Stimulated activated effector memory CD8-positive, alpha-beta T cell treated with anti-CD3 and anti-CD28 coated beads, Interleukin-12 subunit alpha, Interleukin-12 subunit beta, amount 100 ng/mL, for 72 hours (primary cell): Measurements from ENCODE around the gene CASP10.

Experiments
- ATAC-seq: fragments of 150-1000 bp; cut with Tn5 transposase; 2 replicates; pipeline ENCODE4 v1.10.0; 2021
- DNase-seq, 2 donors: peaks; one replicate each; pipeline ENCODE4 v3.0.0; 2021 to 2022; ENCODE audit warnings: low spot score in 2 of 2
- H3K27ac Mint-ChIP-seq: one replicate; pipeline ENCODE4 v1.8.0; 2022; ENCODE audit warnings: mild to moderate bottlenecking, mixed read lengths
- H3K36me3 Mint-ChIP-seq: one replicate; pipeline ENCODE4 v1.8.0; 2022; ENCODE audit warnings: mild to moderate bottlenecking, mixed read lengths
- H3K4me1 Mint-ChIP-seq: one replicate; pipeline ENCODE4 v1.8.0; 2022; ENCODE audit warnings: mixed read lengths
- H3K4me3 Mint-ChIP-seq: one replicate; pipeline ENCODE4 v1.8.0; 2022; ENCODE audit warnings: mild to moderate bottlenecking, mixed read lengths
- H3K9me3 Mint-ChIP-seq: one replicate; pipeline ENCODE4 v1.8.0; 2022; ENCODE audit warnings: mixed read lengths

The CASP10 gene

GRCh38 chr2:201201371-201201770, 18.4 kb downstream of the CASP10 start:
- Mint-ChIP-seq H3K4me1 (no peaks in the 10 kb centered on the region), H3K36me3 (peaks cover 58% of the 10 kb centered on the region), H3K9me3 (no peaks in the 10 kb centered on the region), H3K4me3 (no peak overlapping the region), H3K27ac (no peak overlapping the region)
- no peak for DNase-seq
- ATAC-seq, result no peak

GRCh38 chr2:201203916-201204654, 21.1 kb downstream of the CASP10 start:
- Mint-ChIP-seq H3K9me3 (no peaks in the 10 kb centered on the region), H3K36me3 (peaks cover 49% of the 10 kb centered on the region), H3K27ac (no peak overlapping the region), H3K4me3 (no peak overlapping the region), H3K4me1 (no peaks in the 10 kb centered on the region)
- DNase-seq, result no peak
- no peak for ATAC-seq

DNA sequence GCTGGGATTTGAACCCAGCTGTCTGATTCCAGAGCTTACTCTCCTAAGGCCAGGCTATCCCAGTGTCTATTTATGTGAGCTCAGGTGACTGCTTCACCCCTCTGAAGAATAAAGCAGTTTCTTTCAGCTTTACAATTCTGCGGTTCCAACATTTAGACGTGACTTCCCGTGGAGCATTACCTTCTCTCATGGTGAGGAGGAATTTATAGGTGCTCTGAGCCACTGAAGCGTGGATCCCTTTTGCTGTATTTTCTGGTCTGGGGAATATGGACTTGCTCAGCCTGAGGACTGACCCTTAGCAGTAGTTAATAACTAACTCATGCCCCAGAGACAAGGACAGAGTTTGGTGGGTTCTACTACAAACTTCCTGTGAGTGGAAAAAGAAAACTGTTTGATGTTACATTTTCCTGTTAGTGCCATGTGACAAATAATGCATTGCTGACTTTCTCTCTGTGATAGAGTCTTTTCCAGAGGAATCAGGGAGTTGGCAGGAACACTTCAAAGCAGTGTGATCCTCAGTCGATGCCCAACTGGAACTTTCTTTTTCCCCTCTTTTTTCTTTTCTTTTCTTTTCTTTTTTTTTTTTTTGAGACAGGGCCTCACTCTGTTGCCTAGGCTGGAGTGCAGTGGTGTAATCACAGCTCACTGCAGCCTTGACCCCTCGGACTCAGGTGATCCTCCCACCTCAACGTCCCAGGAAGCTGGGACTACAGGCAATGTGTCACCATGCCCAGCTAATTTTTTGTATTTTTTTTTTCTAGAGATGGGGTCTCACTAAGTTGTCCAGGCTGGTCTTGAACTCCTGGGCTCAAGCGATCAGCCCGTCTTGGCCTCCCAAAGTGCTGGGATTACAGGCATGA, 21.9 kb downstream of the CASP10 start:
- no peak for ATAC-seq
- H3K27ac Mint-ChIP-seq, result no peak overlapping the region

GRCh38 chr2:201205515-201205849, 22.5 kb downstream of the CASP10 start:
- Mint-ChIP-seq H3K36me3 (peaks cover 47% of the 10 kb centered on the region), H3K4me3 (no peak overlapping the region), H3K4me1 (no peaks in the 10 kb centered on the region), H3K27ac (no peak overlapping the region), H3K9me3 (no peaks in the 10 kb centered on the region)
- no peak for ATAC-seq
- no peak for DNase-seq

More for the DNA sequence above, 21.9 kb downstream of the CASP10 start:
- no peak for DNase-seq
- Mint-ChIP-seq H3K4me1 (no peaks in the 10 kb centered on the region), H3K9me3 (no peaks in the 10 kb centered on the region), H3K36me3 (peaks cover 48% of the 10 kb centered on the region), H3K4me3 (no peak overlapping the region)

GRCh38 chr2:201208563-201209252, 25.8 kb downstream of the CASP10 start:
- DNase-seq (no peak), ATAC-seq (no peak)
- Mint-ChIP-seq H3K9me3 (no peaks in the 10 kb centered on the region), H3K36me3 (peaks cover 31% of the 10 kb centered on the region), H3K4me3 (no peak overlapping the region), H3K27ac (no peak overlapping the region), H3K4me1 (peaks cover 7% of the 10 kb centered on the region)

DNA sequence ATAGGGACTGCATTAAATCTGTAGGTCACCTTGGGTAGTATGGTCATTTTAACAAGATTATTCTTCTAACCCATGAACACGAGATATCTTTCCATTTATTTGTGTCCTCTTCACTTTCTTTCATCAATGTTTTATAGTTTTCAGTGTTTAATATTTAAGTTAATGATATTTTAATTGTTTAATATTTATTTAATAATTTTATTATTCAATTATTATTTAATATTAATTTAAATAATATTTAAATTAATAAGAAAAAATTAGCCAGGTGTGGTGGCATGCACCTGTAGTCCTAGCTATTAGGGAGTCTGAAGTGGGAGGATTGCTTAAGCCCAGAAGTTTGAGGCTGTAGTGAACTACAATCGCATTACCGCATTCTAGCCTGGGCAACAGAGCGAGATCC, 33.0 kb downstream of the CASP10 start:
- ATAC-seq (no peak), DNase-seq (no peak)
- H3K36me3 Mint-ChIP-seq, result peaks cover 22% of the 10 kb centered on the region
- H3K27ac Mint-ChIP-seq, result no peak overlapping the region
- H3K9me3 Mint-ChIP-seq, result no peaks in the 10 kb centered on the region
- peaks cover 17% of the 10 kb centered on the region for H3K4me1 Mint-ChIP-seq
- H3K4me3 Mint-ChIP-seq, result no peak overlapping the region

- H3K27ac Mint-ChIP-seq, result no peak overlapping the region
- no peaks in the 10 kb centered on the region for H3K9me3 Mint-ChIP-seq
- ATAC-seq (peak; percentile 72), DNase-seq (no peak)
- H3K36me3 Mint-ChIP-seq, result peaks cover 22% of the 10 kb centered on the region
- no peak overlapping the region for H3K4me3 Mint-ChIP-seq
- peaks cover 11% of the 10 kb centered on the region for H3K4me1 Mint-ChIP-seq
Measured at GRCh38 chr2:201216918-201217317, 34.0 kb downstream of the CASP10 start.

- Mint-ChIP-seq H3K4me3 (no peak overlapping the region), H3K4me1 (peaks cover 17% of the 10 kb centered on the region), H3K9me3 (no peaks in the 10 kb centered on the region), H3K27ac (no peak overlapping the region), H3K36me3 (peaks cover 22% of the 10 kb centered on the region)
- no peak for ATAC-seq
- no peak for DNase-seq
Measured at GRCh38 chr2:201218780-201219179, 35.8 kb downstream of the CASP10 start.

- Mint-ChIP-seq H3K36me3 (peaks cover 22% of the 10 kb centered on the region), H3K9me3 (no peaks in the 10 kb centered on the region), H3K4me3 (no peak overlapping the region), H3K27ac (no peak overlapping the region), H3K4me1 (peaks cover 17% of the 10 kb centered on the region)
- ATAC-seq (no peak), DNase-seq (no peak)
Measured at GRCh38 chr2:201219328-201220096, 36.6 kb downstream of the CASP10 start.

DNA sequence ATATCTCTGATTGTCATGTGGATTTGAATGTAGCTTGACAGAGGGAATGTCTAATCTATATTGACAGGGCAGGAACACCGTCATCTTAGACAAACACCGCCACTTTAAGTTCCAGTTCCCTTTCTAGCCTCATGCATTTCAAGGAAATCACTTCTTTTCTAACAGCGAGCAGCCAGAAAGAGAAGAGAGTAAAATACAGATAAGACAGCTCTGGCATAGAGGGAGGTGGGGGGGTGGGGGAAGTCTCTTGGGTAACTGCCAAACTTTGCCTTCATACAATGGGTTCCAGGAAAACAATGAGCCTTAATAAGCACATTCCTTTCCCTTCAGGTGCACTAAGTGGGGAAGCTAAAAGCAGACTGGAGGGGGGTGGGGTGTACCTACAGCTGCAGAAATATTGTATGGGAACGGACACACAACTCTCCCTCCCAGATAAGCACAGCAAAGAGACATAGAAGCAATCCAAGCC, 37.2 kb downstream of the CASP10 start:
- H3K9me3 Mint-ChIP-seq, result no peaks in the 10 kb centered on the region
- peaks cover 22% of the 10 kb centered on the region for H3K36me3 Mint-ChIP-seq
- ATAC-seq (no peak), DNase-seq (no peak)
- no peak overlapping the region for H3K4me3 Mint-ChIP-seq
- peaks cover 17% of the 10 kb centered on the region for H3K4me1 Mint-ChIP-seq
- peak overlapping the region; percentile 35 for H3K27ac Mint-ChIP-seq

DNA sequence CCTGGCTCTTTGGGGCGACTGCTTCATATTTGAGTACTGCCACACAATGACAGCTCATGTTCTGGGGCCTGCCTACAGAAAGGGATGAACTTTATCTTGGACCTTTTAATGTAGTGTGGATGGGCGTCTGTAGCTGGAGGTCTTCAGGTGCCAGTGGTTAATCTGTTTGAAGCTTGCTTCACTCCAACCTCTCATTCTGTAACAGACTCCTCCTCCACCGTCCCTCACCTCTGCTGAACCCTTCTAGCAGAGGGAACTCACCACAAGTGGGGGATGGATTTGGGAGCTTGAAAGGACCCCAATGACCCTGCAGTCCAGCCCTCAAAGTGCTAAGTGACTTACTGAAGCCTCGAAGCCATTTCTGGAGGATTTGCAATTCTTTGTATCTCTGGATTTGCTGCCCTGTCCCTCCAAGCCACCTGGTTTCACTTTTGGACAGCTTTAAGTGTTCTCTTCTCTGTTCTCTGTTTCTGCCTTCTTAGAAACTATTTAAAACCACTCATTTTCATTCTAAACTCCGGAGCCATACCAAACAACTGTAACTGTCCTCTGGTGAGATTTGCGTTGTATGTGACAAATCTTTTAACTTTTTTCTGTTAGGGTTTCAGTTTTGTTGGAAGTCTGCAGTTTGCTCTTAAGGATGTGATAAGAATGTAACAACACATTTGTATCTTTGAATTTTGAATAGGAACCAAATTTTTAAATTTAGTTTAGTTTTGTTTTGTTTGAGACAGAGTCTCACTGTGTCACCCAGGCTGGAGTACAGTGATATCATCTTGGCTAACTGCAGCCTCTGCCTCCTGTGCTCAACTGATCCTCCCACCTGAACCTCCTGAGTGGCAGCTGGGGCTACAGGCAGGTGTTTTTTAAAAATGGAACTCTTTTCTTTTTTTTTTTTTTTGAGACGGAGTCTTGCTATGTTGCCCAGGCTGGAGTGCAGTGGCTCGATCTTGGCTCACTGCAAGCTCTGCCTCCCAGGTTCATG, 40.4 kb downstream of the CASP10 start:
- ATAC-seq (peak; percentile 42), DNase-seq (no peak)
- H3K27ac Mint-ChIP-seq, result peak overlapping the region; percentile 46
- H3K4me3 Mint-ChIP-seq, result peak overlapping the region; percentile 7
- H3K4me1 Mint-ChIP-seq, result peaks cover 6% of the 10 kb centered on the region
- H3K9me3 Mint-ChIP-seq, result no peaks in the 10 kb centered on the region
- peaks cover 14% of the 10 kb centered on the region for H3K36me3 Mint-ChIP-seq

DNA sequence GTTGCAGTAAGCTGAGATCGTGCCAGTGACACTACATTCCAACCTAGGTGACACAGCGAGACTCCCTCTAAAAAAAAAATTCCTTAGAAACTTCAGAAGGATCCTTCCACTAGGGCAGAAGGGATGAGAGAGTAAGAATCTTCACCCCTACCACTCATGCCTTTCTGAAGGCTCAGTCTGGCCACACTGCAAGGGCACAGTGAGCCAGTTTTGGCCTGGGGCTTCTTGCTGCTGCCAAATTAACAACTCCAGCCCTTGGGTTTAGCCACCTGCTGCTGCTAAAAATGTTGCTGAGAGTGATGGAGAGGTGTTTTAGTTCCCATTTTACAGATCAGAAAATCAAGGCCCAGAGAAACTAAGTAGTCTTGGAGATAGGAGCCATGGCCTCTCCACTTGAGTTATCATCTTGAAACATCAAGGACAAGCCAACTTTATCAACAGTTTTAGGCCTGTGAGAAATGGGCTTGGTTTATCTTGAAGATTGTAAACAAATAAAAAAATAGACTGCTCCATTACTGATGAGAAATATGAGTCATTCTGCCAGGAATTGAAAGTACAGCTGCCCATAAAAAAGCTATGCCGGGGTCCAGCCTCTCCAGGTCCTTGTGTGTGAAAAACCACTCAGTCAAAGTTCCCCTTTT, 45.5 kb downstream of the CASP10 start:
- peaks cover 11% of the 10 kb centered on the region for H3K36me3 Mint-ChIP-seq
- peaks cover 28% of the 10 kb centered on the region for H3K4me1 Mint-ChIP-seq
- H3K27ac Mint-ChIP-seq, result peak overlapping the region; percentile 85
- DNase-seq (no peak), ATAC-seq (no peak)
- peak overlapping the region; percentile 35 for H3K4me3 Mint-ChIP-seq
- no peaks in the 10 kb centered on the region for H3K9me3 Mint-ChIP-seq

DNA sequence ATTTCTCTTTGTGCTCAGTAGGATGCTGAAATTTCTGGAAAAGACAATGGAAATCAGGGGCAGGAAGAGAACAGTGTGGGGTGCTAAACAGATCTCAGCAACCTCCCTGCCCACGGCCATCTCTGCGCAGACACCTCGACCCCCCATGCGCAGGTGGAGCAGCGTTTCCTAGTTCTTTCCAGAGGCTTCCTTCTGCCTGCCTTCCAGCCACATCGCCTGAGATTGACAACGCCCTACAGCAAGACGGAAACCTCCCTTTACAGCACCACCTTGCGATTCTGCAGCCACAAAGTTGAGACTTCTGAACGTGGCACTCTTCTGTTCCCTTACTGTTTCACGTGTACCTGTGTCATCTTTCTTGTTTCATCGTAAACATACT, 46.0 kb downstream of the CASP10 start:
- peak overlapping the region; percentile 35 for H3K4me3 Mint-ChIP-seq
- peaks cover 25% of the 10 kb centered on the region for H3K4me1 Mint-ChIP-seq
- ATAC-seq (no peak), DNase-seq (no peak)
- peaks cover 16% of the 10 kb centered on the region for H3K36me3 Mint-ChIP-seq
- no peaks in the 10 kb centered on the region for H3K9me3 Mint-ChIP-seq
- peak overlapping the region; percentile 85 for H3K27ac Mint-ChIP-seq
